ENCODE results near the gene WDTC1. TPM values are rescaled to one million over a fixed set of nuclear protein-coding genes. Genes with fewer than 3 reads are reported as not detected.

WDTC1 gene
- total and polyA plus RNA-seq, 2 experiments from 2014 or later, result 18.9 to 52.5 TPM

DNA sequence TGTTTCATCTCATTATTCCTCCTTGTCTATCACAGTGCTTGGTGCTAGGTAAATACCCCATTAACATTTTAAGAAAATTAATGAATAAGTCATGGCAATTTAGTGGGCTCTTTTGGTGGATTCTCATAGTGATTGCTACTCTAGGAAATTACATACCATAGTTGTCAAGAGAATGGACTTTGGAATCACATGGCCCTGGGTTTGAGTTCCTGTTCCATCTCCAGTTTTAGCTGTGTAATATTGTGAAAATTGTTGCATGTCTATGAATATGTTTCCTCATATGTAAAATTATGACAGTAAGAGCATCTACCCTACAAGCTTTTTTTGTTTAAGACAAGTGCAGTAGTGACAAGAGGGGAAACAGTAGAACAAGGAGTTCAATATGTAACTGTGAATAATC, 20.7 kb downstream of the WDTC1 start:
- no peak overlapping the region for H3K4me3 ChIP-seq

DNA sequence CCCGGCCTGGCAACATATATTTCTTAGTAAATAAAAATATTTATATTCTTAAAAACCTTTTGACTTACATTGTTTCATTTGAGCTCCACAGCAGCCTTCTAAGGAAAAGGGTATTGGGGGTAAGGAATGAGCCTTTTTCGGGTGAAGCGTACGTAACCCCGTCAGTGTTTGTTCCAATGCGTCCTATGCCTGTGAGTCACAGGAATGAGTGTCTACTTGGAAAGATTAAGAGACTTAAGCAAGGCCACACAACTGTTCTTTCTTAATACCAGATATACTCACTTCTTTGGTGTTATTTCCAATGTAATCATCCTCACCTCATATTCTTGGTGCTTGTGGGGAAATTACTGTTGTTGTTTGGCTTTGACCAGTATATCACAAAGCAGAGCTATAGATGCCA, 22.7 kb downstream of the WDTC1 start:
- H3K4me1 ChIP-seq (ENCODE audit: low read depth), result no peaks in the 10 kb centered on the region
- H3K4me3 ChIP-seq, result no peak overlapping the region
- TF ChIP-seq, protein P1, sequence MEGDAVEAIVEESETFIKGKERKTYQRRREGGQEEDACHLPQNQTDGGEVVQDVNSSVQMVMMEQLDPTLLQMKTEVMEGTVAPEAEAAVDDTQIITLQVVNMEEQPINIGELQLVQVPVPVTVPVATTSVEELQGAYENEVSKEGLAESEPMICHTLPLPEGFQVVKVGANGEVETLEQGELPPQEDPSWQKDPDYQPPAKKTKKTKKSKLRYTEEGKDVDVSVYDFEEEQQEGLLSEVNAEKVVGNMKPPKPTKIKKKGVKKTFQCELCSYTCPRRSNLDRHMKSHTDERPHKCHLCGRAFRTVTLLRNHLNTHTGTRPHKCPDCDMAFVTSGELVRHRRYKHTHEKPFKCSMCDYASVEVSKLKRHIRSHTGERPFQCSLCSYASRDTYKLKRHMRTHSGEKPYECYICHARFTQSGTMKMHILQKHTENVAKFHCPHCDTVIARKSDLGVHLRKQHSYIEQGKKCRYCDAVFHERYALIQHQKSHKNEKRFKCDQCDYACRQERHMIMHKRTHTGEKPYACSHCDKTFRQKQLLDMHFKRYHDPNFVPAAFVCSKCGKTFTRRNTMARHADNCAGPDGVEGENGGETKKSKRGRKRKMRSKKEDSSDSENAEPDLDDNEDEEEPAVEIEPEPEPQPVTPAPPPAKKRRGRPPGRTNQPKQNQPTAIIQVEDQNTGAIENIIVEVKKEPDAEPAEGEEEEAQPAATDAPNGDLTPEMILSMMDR (IDR thresholded peaks at IDR 0.05; ENCODE audit: low read depth, low read length), result no peak
- H3K27me3 ChIP-seq, result no peaks in the 10 kb centered on the region
- H3K9me3 ChIP-seq (ENCODE audit: low read depth), result no peaks in the 10 kb centered on the region
- no peaks in the 10 kb centered on the region for H3K36me3 ChIP-seq
- no peak overlapping the region for H3K27ac ChIP-seq
- DNase-seq (ENCODE audit: low read depth in 1 of 2, low spot score in 1 of 2), result peak in 1 of 2 donors; percentile 39

More for the DNA sequence above, 20.7 kb downstream of the WDTC1 start:
- Histone ChIP-seq H3K4me1 (ENCODE audit: low read depth) (no peaks in the 10 kb centered on the region), H3K27me3 (no peaks in the 10 kb centered on the region), H3K36me3 (no peaks in the 10 kb centered on the region), H3K9me3 (ENCODE audit: low read depth) (no peaks in the 10 kb centered on the region), H3K27ac (no peak overlapping the region)
- TF ChIP-seq, protein P1 (IDR thresholded peaks at IDR 0.05; ENCODE audit: low read depth, low read length), result no peak
- DNase-seq (ENCODE audit: low read depth in 1 of 2, low spot score in 1 of 2), result no peak

DNA sequence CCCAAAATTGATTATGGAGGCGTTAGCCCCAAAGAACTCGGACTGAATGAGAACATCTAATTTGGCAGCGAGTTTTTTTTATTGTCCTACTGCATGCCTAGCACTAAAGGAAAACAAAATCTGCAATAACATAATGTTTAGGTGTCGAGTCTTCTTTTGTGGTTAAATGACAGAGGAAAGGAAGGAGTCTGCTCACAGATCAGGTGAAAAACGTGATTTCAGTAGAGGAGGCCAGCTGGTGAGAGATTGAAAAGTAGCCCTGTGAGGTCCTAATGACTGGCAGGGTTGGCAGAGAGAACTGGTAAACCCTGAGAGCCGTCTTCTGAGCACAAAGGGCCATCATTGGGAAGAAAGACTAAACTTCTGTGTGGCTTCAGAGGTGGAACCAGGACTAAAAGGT, 24.2 kb downstream of the WDTC1 start:
- H3K9me3 ChIP-seq (ENCODE audit: low read depth), result no peaks in the 10 kb centered on the region
- no peak overlapping the region for H3K4me3 ChIP-seq
- TF ChIP-seq, protein P1 (IDR thresholded peaks at IDR 0.05; ENCODE audit: low read depth, low read length), result no peak
- no peak overlapping the region for H3K27ac ChIP-seq
- DNase-seq (ENCODE audit: low read depth in 1 of 2, low spot score in 1 of 2), result no peak
- no peaks in the 10 kb centered on the region for H3K27me3 ChIP-seq
- H3K36me3 ChIP-seq, result peaks cover 6% of the 10 kb centered on the region
- no peaks in the 10 kb centered on the region for H3K4me1 ChIP-seq (ENCODE audit: low read depth)

DNA sequence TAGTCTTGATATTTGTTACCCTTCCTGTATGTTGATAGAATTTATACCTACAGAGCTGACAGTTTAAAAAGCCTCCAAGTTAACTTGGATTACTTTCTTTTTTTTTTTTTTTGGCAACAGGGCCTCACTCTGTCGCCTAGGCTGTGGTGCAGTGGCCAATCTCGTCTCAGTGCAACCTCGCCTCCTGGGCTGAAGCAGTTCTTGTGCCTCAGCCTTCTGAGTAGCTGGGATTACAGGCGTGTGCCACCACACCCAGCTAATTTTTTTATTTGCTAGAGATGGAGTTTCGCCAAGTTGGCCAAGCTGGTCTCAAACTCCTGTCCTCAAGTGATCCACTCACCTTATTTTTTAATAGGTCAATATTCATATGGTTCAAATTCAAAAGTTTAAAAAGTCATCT, 32.7 kb downstream of the WDTC1 start:
- DNase-seq (ENCODE audit: low read depth in 1 of 2, low spot score in 1 of 2), result no peak
- Histone ChIP-seq H3K4me3 (no peak overlapping the region), H3K9me3 (ENCODE audit: low read depth) (no peaks in the 10 kb centered on the region)

DNA sequence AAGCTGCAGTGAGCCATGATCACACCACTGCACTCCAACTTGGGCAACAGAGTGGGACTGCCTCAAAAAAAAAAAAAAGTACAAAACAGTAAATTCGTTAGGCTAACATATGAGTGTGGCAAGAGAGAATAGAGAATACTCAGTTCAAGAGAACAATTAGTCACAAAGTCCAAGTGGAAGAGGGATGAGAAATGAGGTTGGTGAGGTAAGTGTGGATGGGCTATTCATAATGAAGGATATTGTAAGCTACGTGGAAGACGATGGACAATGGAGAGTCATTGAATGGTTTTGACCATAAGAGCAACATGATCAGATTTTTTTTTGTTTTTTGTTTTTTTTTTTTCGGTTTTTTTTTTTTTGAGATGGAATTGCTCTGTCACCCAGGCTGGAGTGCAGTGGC, 34.8 kb downstream of the WDTC1 start:
- no peaks in the 10 kb centered on the region for H3K9me3 ChIP-seq (ENCODE audit: low read depth)
- TF ChIP-seq, protein P1 (IDR thresholded peaks at IDR 0.05; ENCODE audit: low read depth, low read length), result no peak

More for the DNA sequence above, 32.7 kb downstream of the WDTC1 start:
- Histone ChIP-seq H3K27me3 (no peaks in the 10 kb centered on the region), H3K4me1 (ENCODE audit: low read depth) (no peaks in the 10 kb centered on the region), H3K27ac (no peak overlapping the region), H3K36me3 (peaks cover 21% of the 10 kb centered on the region)
- TF ChIP-seq, protein P1 (IDR thresholded peaks at IDR 0.05; ENCODE audit: low read depth, low read length), result no peak

DNA sequence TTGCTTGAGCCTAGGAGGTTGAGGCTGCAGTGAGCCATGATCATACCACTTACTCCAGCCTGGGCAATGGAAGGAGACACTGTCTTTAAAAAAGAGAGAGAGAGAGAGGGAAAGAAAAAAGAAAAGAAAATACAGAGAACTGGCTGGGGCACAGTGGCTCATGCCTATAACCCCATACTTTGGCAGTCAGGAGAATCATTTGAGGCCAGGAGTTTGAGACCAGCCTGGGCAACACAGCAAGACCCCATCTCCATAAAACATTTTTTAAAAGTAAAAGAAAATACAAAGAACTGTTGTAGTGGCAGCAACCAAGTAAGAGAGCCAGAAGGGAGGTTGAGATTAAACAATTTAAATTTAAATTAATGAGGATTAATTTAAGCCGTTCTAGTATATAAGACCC, 39.8 kb downstream of the WDTC1 start:
- H3K36me3 ChIP-seq, result no peaks in the 10 kb centered on the region
- no peak overlapping the region for H3K27ac ChIP-seq
- H3K4me1 ChIP-seq (ENCODE audit: low read depth), result no peaks in the 10 kb centered on the region
- H3K4me3 ChIP-seq, result no peak overlapping the region
- H3K27me3 ChIP-seq, result no peaks in the 10 kb centered on the region
- no peaks in the 10 kb centered on the region for H3K9me3 ChIP-seq (ENCODE audit: low read depth)
- DNase-seq (ENCODE audit: low read depth in 1 of 2, low spot score in 1 of 2), result no peak
- TF ChIP-seq, protein P1 (IDR thresholded peaks at IDR 0.05; ENCODE audit: low read depth, low read length), result no peak

More for the DNA sequence above, 34.8 kb downstream of the WDTC1 start:
- Histone ChIP-seq H3K4me1 (ENCODE audit: low read depth) (no peaks in the 10 kb centered on the region), H3K27me3 (no peaks in the 10 kb centered on the region), H3K36me3 (peaks cover 8% of the 10 kb centered on the region), H3K27ac (no peak overlapping the region), H3K4me3 (no peak overlapping the region)
- no peak for DNase-seq (ENCODE audit: low read depth in 1 of 2, low spot score in 1 of 2)

Measured in cardiac muscle cell (in vitro differentiated cells and primary cell).